HL-60 (cell line): ENCODE measurements around the gene BCAS3.
"Not testable (repeated sequence)": the region's sequence is repeated elsewhere in the genome, so short reads cannot be mapped to it uniquely, and the experiment has no call there.

Experiments
- DNase-seq, 2 experiments: peaks; one replicate each; pipeline ENCODE4 v3.0.0-alpha.2; 2010 to 2020; ENCODE audit warnings: low read depth in 1 of 2, low spot score in 1 of 2
- H3K27ac ChIP-seq: fragments of 250-450 bp; sonication (Bioruptor Pico); replicated peaks from 2 replicates; pipeline ENCODE4 v1.5.1; 2020; ENCODE audit warnings: mild to moderate bottlenecking, moderate library complexity
- H3K27me3 ChIP-seq: fragments of 250-450 bp; sonication (Bioruptor Pico); 2 replicates; pipeline ENCODE4 v1.5.1; 2021; ENCODE audit warnings: mild to moderate bottlenecking, moderate library complexity; ENCODE audit not compliant: insufficient read depth, poor library complexity, severe bottlenecking
- H3K4me3 ChIP-seq: replicated peaks from 2 replicates; pipeline ENCODE4 v1.5.1; 2011; ENCODE audit warnings: mild to moderate bottlenecking, control low read depth, low read length; ENCODE audit not compliant: insufficient read depth
- GABPA ChIP-seq: IDR thresholded peaks from 2 replicates; pipeline ENCODE4 v1.6.1; 2012; ENCODE audit warnings: low read depth
- POLR2AphosphoS5 ChIP-seq: IDR thresholded peaks from 2 replicates; pipeline ENCODE4 v1.6.1; 2012; ENCODE audit warnings: low read depth
- SPI1 ChIP-seq: IDR thresholded peaks from 2 replicates; pipeline ENCODE4 v1.6.1; 2012; ENCODE audit warnings: low read depth, mild to moderate bottlenecking, borderline replicate concordance
- TF ChIP-seq, protein P1 (sequence below): IDR thresholded peaks from 2 replicates; pipeline ENCODE4 v1.6.1; 2012; ENCODE audit warnings: low read depth; ENCODE audit not compliant: insufficient replicate concordance
- TF ChIP-seq, protein P2 (sequence below): IDR thresholded peaks from one replicate; pipeline ENCODE4 v1.5.1; 2011; ENCODE audit warnings: low read length, control low read depth, inconsistent platforms; ENCODE audit not compliant: insufficient read depth

BCAS3 gene

DNA sequence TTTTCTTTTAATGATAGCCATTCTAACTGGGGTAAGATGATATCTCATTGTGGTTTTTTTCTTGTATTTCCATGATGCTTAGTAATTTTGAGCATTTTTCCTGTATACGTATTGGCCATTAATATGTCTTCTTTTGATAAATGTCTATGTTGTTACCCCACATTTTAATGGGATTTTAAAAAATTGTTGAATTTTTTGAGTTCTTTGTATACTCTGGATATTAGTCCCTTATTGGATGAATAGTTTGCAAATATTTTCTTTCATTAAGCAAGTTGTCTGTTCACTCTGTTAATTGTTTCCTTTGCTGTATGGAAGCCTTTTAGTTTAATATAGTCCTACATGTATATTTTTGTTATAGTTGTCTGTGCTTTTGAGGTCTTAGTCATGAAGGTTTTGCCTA lies 79.8 kb downstream of the BCAS3 start:
- no peaks in the 10 kb centered on the region for H3K27me3 ChIP-seq
- no peak overlapping the region for H3K27ac ChIP-seq
- TF ChIP-seq SPI1, result no peak
- TF ChIP-seq GABPA, result no peak
- TF ChIP-seq, protein P1, sequence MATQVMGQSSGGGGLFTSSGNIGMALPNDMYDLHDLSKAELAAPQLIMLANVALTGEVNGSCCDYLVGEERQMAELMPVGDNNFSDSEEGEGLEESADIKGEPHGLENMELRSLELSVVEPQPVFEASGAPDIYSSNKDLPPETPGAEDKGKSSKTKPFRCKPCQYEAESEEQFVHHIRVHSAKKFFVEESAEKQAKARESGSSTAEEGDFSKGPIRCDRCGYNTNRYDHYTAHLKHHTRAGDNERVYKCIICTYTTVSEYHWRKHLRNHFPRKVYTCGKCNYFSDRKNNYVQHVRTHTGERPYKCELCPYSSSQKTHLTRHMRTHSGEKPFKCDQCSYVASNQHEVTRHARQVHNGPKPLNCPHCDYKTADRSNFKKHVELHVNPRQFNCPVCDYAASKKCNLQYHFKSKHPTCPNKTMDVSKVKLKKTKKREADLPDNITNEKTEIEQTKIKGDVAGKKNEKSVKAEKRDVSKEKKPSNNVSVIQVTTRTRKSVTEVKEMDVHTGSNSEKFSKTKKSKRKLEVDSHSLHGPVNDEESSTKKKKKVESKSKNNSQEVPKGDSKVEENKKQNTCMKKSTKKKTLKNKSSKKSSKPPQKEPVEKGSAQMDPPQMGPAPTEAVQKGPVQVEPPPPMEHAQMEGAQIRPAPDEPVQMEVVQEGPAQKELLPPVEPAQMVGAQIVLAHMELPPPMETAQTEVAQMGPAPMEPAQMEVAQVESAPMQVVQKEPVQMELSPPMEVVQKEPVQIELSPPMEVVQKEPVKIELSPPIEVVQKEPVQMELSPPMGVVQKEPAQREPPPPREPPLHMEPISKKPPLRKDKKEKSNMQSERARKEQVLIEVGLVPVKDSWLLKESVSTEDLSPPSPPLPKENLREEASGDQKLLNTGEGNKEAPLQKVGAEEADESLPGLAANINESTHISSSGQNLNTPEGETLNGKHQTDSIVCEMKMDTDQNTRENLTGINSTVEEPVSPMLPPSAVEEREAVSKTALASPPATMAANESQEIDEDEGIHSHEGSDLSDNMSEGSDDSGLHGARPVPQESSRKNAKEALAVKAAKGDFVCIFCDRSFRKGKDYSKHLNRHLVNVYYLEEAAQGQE, result no peak
- TF ChIP-seq, protein P2, sequence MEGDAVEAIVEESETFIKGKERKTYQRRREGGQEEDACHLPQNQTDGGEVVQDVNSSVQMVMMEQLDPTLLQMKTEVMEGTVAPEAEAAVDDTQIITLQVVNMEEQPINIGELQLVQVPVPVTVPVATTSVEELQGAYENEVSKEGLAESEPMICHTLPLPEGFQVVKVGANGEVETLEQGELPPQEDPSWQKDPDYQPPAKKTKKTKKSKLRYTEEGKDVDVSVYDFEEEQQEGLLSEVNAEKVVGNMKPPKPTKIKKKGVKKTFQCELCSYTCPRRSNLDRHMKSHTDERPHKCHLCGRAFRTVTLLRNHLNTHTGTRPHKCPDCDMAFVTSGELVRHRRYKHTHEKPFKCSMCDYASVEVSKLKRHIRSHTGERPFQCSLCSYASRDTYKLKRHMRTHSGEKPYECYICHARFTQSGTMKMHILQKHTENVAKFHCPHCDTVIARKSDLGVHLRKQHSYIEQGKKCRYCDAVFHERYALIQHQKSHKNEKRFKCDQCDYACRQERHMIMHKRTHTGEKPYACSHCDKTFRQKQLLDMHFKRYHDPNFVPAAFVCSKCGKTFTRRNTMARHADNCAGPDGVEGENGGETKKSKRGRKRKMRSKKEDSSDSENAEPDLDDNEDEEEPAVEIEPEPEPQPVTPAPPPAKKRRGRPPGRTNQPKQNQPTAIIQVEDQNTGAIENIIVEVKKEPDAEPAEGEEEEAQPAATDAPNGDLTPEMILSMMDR, result no peak
- no peak for TF ChIP-seq POLR2AphosphoS5
- H3K4me3 ChIP-seq, result no peak overlapping the region
- DNase-seq, result no peak

- Histone ChIP-seq H3K27ac (no peak overlapping the region), H3K27me3 (no peaks in the 10 kb centered on the region), H3K4me3 (no peak overlapping the region)
- no peak for DNase-seq
- no peak for TF ChIP-seq POLR2AphosphoS5
- TF ChIP-seq SPI1, result no peak
- TF ChIP-seq GABPA, result no peak
- TF ChIP-seq, protein P2, result no peak
These were observed 82.1 kb downstream of the BCAS3 start for GRCh38 chr17:60759756-60760155.

GRCh38 chr17:60761301-60761700 lies 83.7 kb downstream of the BCAS3 start:
- H3K27me3 ChIP-seq, H3K4me3 ChIP-seq, H3K27ac ChIP-seq, DNase-seq: not testable (repeated sequence)

DNA sequence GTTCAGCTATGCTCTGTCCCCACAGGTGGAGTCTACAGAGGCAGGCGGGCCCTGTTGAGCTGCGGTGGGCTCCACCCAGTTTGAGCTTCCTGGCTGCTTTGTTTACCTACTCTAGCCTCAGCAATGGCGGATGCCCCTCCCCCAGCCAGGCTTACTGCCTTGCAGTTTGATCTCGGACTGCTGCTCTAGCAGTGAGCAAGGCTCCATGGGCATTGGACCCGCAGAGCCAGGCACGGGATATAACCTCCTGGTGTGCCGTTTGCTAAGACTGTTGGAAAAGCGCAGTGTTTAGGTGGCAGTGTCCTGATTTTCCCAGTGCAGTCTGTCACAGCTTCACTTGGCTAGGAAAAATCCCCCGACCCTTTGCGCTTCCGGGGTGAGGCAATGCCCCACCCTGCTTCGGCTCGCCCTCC lies 89.1 kb downstream of the BCAS3 start:
- no peak overlapping the region for H3K27ac ChIP-seq
- DNase-seq, result no peak

More for the DNA sequence above, 89.1 kb downstream of the BCAS3 start:
- no peaks in the 10 kb centered on the region for H3K27me3 ChIP-seq
- H3K4me3 ChIP-seq, result no peak overlapping the region
- TF ChIP-seq GABPA (no peak), SPI1 (no peak)
- TF ChIP-seq, protein P2, result no peak
- TF ChIP-seq, protein P1, result no peak
